Head of caudate nucleus (tissue), 42 donors: ENCODE data around the gene SHROOM3.

Source experiments
- DNase-seq, 42 donors: peaks; one replicate each; pipeline versions ENCODE4 v3.0.0 to v3.0.0-alpha.2; 2020 to 2021; ENCODE audit warnings: mixed read lengths in 7 of 42
- intact Hi-C: fragments of 100-400 bp; cut with DNase I; formaldehyde crosslinking; loops from one replicate; pipeline ENCODE4 v1.15.0; 2022

The SHROOM3 gene

GRCh38 chr4:76765473-76766183 lies 330.6 kb downstream of the SHROOM3 start:
- intact Hi-C loops = no loop called here
- DNase-seq = no peak

- no peak for DNase-seq
- intact Hi-C loops = no loop called here
Measured at GRCh38 chr4:76767983-76768382, 333.0 kb downstream of the SHROOM3 start.

GRCh38 chr4:76772498-76773106 lies 337.6 kb downstream of the SHROOM3 start:
- intact Hi-C loops = no loop called here
- DNase-seq = no peak

GRCh38 chr4:76773766-76774165 lies 338.7 kb downstream of the SHROOM3 start:
- no peak for DNase-seq
- intact Hi-C loops = no loop called here

GRCh38 chr4:76779740-76780459 lies 344.9 kb downstream of the SHROOM3 start:
- DNase-seq = no peak

GRCh38 chr4:76780781-76781697 lies 346.0 kb downstream of the SHROOM3 start:
- no peak for DNase-seq
- intact Hi-C loops = no loop called here

More at GRCh38 chr4:76779740-76780459, 344.9 kb downstream of the SHROOM3 start:
- intact Hi-C loops = no loop called here

- intact Hi-C loops = no loop called here
- DNase-seq = no peak
Measured at GRCh38 chr4:76781698-76782595, 346.9 kb downstream of the SHROOM3 start.

- intact Hi-C loops = no loop called here
- no peak for DNase-seq
Measured at GRCh38 chr4:76782837-76783236, 347.8 kb downstream of the SHROOM3 start.

- no peak for DNase-seq
Measured at GRCh38 chr4:76783836-76784235, 348.8 kb downstream of the SHROOM3 start.

GRCh38 chr4:76784237-76784636 lies 349.2 kb downstream of the SHROOM3 start:
- intact Hi-C loops = no loop called here
- no peak for DNase-seq

More at GRCh38 chr4:76783836-76784235, 348.8 kb downstream of the SHROOM3 start:
- intact Hi-C loops = no loop called here

GRCh38 chr4:76787898-76788297 lies 352.9 kb downstream of the SHROOM3 start:
- intact Hi-C loops = no loop called here
- DNase-seq = no peak

GRCh38 chr4:76790377-76790776 lies 355.3 kb downstream of the SHROOM3 start:
- no peak for DNase-seq
- intact Hi-C loops = no loop called here

- no peak for DNase-seq
- intact Hi-C loops = no loop called here
Measured at GRCh38 chr4:76791479-76791878, 356.4 kb downstream of the SHROOM3 start.

GRCh38 chr4:76792418-76792817 lies 357.4 kb downstream of the SHROOM3 start:
- intact Hi-C loops = no loop called here
- DNase-seq = no peak

GRCh38 chr4:76795243-76795642 lies 360.2 kb downstream of the SHROOM3 start:
- intact Hi-C loops = no loop called here
- no peak for DNase-seq

- no peak for DNase-seq
- intact Hi-C loops = no loop called here
Measured at GRCh38 chr4:76799140-76799539, 364.1 kb downstream of the SHROOM3 start.

- no peak for DNase-seq
- intact Hi-C loops = no loop called here
Measured at GRCh38 chr4:76799718-76800117, 364.7 kb downstream of the SHROOM3 start.

GRCh38 chr4:76800902-76801301 lies 365.9 kb downstream of the SHROOM3 start:
- intact Hi-C loops = no loop called here
- no peak for DNase-seq
